HG03432 (cell line): ENCODE measurements around the gene RAC2.

Experiments used
- ATAC-seq: cut with Tn5 transposase; IDR thresholded peaks from one replicate; pipeline ENCODE4 v1.9.1; 2021; ENCODE audit warnings: mild to moderate bottlenecking, moderate library complexity; ENCODE audit not compliant: unreplicated experiment

The RAC2 gene

DNA sequence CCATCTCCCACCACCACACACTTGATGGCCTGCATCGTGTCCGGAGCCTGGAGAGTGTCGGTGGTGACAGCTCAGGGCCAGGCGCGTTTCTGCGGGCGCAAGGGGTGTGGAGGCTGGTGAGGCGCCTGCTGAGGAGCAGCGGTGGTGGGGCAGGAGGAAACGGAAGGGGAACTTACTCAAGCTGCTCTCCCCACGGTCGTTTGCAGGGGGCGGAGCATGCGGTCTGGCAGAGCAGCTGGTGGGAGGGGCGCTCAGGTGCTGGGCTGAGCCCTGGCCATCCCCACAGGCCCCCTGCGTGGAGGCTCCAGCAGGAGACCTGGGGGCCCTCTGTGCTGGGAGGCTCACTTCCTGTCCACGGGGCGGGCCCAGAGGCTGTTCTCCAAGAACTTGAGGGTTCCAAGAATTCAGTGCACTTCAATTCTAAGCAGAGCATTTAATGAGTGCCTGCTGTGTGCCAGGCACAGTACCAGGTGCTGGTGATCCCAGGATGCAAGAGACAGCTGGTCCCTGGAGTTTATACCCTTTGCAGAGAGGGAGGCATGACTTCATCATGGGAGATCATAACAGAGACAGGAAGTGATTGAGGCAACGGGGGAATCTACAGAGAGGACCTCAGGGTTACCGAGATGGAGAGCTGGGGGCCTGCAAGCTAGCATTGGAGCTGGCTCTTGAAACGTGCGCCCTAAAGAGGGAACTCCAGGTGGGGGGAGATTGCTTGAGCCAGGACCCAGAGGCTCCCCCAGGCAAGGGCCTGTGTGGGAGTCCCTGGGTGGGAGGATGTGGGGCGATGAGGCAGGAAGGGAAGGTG, at the start of gene RAC2:
RAC2 (minus strand) TSS at position 156 of the 808 bp plus-strand sequence; CDS start at position 35, 121 bp downstream.
- ATAC-seq, result peak; percentile 48

- ATAC-seq, result no peak
Measured at GRCh38 chr22:37293172-37293571, 49.1 kb upstream of the RAC2 start.

DNA sequence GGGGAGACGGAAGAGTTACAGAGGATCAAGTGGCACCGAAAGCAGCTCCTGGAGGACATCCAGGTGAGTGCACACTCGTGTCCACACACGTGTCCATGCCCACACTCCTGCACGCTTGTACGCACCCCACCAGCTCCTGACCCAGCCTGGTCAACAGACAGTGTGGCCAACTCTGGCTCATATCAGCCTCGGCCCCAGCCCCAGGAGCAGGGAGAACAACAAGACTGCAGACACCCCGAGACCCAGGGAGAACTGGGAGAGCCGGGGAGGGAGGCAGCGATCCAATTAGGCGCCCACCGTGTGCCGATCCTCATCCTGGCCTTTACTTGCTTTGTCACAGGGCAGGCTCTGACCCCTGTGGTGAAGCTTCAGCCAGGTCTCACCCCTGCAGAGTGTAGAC, 48.6 kb upstream of the RAC2 start:
- no peak for ATAC-seq

DNA sequence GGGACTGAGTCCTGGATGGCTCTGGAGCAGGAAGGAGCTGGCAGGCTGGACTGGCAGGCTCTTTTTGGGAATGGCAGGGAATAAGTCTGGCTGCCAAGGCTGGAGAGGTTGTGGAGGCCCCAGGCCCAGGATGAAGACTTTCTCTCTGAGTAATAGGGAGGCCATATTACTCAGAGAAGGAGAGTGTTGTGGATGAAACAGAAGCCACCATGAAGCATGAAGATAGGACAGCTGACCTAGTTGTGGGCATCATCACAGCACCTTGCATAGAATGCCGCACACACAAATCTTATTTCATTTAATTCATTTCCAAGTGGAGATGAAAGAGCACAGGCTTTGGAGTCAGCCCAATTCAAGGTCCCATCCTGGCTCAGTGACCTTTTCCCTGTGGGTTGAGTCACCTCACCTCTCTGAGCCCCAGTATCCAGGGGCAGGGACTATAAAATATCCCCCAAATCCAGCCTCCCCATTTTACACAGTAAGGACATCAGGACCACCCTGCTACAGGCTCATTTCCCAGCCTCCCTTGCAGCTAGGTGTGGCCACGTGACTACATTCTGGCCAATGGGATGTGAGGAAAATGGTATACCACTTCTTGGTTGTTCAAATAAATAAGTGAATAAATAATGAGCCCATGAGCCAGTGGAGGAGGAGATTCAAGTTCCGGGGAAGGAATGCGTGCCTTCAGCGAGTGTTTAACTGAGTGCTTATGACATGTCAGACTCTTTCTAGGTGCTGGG, 47.7 kb upstream of the RAC2 start:
- ATAC-seq, result no peak

DNA sequence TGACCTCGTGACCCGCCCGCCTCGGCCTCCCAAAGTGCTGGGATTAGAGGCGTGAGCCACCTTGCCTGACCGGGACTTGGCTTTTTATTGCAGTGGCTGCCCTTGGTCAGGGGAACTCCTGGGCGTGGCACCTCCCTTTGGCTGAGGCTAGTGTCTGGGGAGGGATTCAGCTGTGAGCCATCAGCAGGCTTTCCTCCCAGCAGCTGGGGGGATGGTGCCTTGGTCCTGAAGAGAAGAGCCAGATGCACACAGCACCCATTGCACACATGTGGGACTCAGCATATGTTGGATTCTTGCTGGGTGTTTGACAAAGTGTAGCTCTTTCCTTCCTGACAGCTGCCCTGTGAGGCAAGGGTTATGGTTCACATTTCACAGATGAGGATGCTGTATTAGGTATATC, 46.7 kb upstream of the RAC2 start:
- ATAC-seq, result no peak

GRCh38 chr22:37289156-37289735, 45.2 kb upstream of the RAC2 start:
- ATAC-seq, result no peak

DNA sequence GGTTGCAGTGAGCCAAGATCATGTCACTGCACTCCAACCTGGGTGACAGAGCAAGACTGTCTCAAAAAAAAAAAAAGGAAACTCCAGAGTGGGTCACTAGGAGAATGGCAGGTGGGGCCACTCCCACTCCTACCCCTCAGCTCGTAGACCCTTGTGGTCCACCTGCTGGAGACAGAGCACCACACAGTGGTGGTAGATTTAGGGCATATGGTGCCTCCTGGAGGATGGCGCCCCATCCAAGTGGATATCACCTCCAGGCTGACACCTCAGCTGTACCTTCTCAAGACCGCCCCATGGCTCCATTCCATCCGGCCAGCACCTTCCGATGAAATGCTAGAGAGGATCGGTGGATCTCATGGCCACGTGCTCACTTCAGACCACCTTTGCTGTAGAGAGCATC, 44.5 kb upstream of the RAC2 start:
- no peak for ATAC-seq

DNA sequence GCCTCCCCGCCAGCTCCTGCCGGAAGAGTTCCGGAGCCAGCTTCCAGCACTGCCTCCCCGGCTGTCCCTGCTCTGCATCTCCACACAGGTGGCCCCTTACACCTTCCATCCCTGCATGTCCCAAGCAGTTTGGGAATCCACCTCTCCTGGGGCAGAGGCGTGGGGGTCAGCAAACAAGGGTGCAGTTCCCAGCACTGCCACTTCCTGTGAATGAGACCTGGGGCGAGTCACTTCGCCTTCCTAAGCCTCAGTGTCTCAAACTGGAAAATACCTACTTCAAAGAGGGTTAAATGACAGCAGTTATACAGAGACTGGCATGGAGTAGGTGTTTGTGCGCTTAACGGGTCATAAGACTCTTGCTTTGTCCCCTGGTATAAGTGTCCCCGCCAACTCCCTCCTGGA, 43.5 kb upstream of the RAC2 start:
- ATAC-seq, result no peak

DNA sequence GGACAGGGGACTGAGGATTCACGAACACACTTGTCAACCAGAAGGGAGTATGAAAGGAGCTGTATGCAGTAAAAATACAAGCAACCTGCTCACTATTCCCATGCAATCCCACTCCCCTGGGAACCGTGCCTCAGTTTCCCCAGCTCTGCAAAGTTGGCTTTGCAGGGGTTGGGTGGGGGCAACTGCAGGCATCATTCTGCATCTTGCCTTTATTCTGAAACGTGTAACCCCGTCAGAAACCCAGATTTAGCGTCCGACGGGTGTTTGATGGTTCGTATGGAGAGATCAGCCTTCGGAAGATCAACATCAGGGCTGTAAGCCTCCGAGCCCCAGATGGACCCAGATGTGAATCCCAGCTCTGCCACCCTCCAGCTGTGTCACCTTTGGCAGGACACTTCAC, 41.9 kb upstream of the RAC2 start:
- ATAC-seq, result no peak

- ATAC-seq, result peak; percentile 55
Measured at GRCh38 chr22:37284805-37285355, 40.8 kb upstream of the RAC2 start.

- no peak for ATAC-seq
Measured at GRCh38 chr22:37284126-37284804, 40.2 kb upstream of the RAC2 start.

- ATAC-seq, result no peak
Measured at GRCh38 chr22:37283393-37283937, 39.4 kb upstream of the RAC2 start.

- peak; percentile 54 for ATAC-seq
Measured at GRCh38 chr22:37282385-37282677, 38.3 kb upstream of the RAC2 start, which contains the start of gene CYTH4. Gene CYTH4, plus strand, starts transcription at chr22:37282508. Its CDS starts 62 bp downstream, at chr22:37282570.

GRCh38 chr22:37281646-37282384, 37.7 kb upstream of the RAC2 start:
- no peak for ATAC-seq

- no peak for ATAC-seq
Measured at GRCh38 chr22:37281195-37281594, 37.1 kb upstream of the RAC2 start.

DNA sequence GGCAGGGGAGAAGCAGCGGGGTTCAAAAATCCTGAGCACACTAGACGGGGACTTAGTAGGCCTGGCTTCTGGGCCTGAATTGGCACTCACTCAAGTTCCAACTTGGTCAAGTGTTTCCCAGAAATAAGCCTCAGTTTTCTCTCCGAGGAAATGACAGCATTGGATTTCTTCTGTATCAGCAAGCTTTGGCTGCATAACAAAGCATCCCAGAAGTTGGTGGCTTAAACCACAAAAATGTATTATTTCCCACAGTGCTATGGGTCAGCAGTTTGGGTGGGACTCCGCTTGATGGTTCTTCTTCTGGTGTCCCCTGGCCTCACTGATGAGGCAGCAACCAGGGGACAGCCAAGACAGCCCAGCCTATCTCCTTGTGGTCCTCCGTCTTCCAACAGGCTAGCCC, 36.6 kb upstream of the RAC2 start:
- no peak for ATAC-seq

DNA sequence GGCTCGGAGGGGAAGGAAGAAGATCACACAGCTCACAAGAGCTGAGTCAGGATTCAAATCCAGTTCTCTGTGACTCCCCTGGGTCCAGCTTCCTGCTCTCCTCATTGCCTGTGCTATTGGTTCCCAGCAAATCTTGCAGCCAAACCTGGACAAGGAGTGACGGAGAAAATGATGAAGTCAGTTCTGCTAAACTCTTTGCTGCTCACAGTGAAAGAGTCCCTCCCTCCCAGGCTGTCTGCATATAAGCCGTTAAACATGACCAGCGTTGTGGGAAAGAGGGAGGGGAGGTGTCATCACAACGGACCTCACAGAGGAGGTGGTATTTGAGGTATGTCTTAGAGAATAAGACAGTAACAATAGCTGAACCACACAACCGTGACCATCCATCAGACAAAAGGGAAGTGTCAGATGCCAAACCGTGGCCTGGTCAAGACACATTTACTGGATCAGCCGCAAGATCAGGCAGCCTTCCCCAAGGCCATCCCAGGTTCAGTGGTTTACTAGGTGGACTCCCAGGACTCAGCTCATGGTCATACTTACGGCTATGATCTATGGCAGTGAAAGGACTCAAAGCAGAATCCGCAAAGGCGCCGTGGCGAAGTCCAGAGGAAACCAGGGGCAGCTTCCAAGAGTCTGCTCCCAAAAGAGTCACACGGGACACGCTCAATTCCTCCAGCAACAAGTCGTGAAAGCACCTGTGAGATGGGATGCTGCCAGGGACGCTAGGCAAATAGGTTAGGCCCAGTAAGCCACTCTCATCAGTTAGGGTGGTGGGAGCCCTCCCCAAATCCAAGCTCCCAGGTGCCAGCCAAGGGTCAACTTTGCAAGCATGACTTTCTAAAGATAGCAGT, 35.5 kb upstream of the RAC2 start:
- no peak for ATAC-seq

DNA sequence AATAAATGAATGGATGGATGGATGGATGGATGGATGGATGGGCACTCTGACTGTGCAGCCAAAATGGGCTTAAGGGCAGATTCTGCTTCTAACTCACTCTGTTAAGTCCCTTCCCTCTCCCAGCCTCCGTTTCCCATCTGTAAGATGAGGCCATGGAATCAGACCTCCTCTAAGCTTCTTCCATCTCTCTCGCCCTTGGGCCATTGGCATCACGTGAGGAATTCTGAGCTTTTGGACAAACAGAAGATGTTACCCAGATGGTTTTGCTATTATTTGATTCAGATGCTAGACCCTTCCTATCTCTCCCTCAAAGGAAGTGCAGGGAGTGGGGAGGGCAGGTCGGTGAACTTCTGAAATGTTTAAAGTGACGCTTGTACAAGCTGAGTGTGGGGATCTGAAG, 34.2 kb upstream of the RAC2 start:
- no peak for ATAC-seq

DNA sequence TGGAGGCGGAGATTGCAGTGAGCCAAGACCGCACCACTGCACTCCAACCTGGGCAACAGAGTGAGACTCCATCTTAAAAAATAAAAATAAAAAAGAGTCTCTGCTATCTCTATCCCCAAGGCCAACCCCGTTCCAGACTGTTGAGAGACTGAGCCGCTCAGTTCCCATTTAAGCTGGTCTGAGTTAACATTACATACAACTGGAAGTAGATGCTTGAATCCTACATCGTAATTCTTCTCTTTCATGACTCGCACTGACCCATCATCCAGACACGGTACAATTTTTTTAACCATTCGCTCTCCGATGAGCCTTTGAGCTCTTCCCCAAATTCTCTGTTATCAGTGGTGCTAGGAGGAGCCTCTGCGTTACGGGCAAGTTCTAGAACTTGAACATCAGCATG, 33.3 kb upstream of the RAC2 start:
- ATAC-seq, result no peak
